ENCODE measurements around the gene EIF2A. TPM values are rescaled to one million over a fixed set of nuclear protein-coding genes. Genes with fewer than 3 reads are reported as not detected.
A peak's percentile ranks its signal among the peaks of the same experiment; 100 is the strongest.

The EIF2A gene
- total and polyA plus RNA-seq, 2 of the 13 experiments (the other 11 are each of a cell fraction or from before 2014, with no cell fraction given) = 124 to 139 TPM

DNA sequence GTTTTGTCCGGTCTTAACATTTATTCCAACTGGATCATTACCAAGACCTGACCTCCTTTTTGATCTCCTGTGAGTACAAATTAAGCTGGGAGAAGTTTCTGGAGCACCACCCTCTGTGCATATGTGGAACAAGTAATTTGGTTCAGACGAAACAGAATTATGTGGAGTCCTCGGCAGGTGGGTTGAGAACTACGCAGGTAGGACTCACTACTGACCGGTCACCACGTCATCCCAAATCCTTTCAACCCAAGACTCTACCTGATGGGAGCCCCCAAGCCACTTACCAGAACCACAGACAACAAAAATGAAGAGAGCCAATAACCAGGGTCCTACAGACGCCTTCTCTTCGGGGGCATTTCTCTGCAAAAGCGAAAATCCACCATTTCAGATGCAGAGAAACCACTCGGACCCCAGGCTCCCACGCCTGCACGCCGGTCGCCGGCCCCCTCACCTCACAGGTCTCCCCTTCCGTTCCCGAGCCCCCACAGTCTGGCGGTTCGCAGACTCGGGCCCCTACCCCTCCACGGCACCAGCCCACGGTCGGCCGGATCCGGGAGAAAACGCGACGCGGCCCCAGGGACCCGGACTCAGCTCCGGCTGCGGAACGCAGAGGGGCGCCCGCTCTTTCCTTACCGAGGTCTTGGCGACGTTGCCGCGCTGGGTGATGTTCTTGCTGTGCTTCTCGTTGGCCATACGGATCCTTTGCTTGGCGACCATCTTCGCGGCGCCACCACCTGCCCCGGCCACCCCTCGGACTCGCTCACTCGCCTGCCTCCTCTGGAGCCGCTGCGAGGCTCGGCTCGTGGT, 965 bp upstream of the EIF2A start (continued):
- TF ChIP-seq, protein P1, sequence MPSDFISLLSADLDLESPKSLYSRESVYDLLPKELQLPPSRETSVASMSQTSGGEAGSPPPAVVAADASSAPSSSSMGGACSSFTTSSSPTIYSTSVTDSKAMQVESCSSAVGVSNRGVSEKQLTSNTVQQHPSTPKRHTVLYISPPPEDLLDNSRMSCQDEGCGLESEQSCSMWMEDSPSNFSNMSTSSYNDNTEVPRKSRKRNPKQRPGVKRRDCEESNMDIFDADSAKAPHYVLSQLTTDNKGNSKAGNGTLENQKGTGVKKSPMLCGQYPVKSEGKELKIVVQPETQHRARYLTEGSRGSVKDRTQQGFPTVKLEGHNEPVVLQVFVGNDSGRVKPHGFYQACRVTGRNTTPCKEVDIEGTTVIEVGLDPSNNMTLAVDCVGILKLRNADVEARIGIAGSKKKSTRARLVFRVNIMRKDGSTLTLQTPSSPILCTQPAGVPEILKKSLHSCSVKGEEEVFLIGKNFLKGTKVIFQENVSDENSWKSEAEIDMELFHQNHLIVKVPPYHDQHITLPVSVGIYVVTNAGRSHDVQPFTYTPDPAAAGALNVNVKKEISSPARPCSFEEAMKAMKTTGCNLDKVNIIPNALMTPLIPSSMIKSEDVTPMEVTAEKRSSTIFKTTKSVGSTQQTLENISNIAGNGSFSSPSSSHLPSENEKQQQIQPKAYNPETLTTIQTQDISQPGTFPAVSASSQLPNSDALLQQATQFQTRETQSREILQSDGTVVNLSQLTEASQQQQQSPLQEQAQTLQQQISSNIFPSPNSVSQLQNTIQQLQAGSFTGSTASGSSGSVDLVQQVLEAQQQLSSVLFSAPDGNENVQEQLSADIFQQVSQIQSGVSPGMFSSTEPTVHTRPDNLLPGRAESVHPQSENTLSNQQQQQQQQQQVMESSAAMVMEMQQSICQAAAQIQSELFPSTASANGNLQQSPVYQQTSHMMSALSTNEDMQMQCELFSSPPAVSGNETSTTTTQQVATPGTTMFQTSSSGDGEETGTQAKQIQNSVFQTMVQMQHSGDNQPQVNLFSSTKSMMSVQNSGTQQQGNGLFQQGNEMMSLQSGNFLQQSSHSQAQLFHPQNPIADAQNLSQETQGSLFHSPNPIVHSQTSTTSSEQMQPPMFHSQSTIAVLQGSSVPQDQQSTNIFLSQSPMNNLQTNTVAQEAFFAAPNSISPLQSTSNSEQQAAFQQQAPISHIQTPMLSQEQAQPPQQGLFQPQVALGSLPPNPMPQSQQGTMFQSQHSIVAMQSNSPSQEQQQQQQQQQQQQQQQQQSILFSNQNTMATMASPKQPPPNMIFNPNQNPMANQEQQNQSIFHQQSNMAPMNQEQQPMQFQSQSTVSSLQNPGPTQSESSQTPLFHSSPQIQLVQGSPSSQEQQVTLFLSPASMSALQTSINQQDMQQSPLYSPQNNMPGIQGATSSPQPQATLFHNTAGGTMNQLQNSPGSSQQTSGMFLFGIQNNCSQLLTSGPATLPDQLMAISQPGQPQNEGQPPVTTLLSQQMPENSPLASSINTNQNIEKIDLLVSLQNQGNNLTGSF (CRISPR knock-in tag; IDR thresholded peaks at IDR 0.05) = peak; percentile 45; the same call in 1 of the 2 replicates
- TF ChIP-seq RBM22 (optimal IDR thresholded peaks at IDR 0.05; ENCODE audit: low read length) (no peak), FOXM1 (CRISPR knock-in tag; IDR thresholded peaks at IDR 0.05) (no peak), ZNF567 (CRISPR knock-in tag; IDR thresholded peaks at IDR 0.05; ENCODE audit: borderline replicate concordance) (no peak), ZNF7 (CRISPR knock-in tag; IDR thresholded peaks at IDR 0.05) (no peak), ZNF605 (CRISPR knock-in tag; IDR thresholded peaks at IDR 0.05) (no peak), ZNF232 (CRISPR knock-in tag; IDR thresholded peaks at IDR 0.05; ENCODE audit: borderline replicate concordance) (0 out of 2 replicates have a peak, but pooled peaks have one; percentile 17), BRCA1 (CRISPR knock-in tag; IDR thresholded peaks at IDR 0.05) (no peak), ZNF263 (CRISPR knock-in tag; IDR thresholded peaks at IDR 0.05) (no peak)
- TF ChIP-seq, protein P2, sequence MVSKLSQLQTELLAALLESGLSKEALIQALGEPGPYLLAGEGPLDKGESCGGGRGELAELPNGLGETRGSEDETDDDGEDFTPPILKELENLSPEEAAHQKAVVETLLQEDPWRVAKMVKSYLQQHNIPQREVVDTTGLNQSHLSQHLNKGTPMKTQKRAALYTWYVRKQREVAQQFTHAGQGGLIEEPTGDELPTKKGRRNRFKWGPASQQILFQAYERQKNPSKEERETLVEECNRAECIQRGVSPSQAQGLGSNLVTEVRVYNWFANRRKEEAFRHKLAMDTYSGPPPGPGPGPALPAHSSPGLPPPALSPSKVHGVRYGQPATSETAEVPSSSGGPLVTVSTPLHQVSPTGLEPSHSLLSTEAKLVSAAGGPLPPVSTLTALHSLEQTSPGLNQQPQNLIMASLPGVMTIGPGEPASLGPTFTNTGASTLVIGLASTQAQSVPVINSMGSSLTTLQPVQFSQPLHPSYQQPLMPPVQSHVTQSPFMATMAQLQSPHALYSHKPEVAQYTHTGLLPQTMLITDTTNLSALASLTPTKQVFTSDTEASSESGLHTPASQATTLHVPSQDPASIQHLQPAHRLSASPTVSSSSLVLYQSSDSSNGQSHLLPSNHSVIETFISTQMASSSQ (IDR thresholded peaks at IDR 0.05; ENCODE audit: low read depth) = no peak; the same call in 1 of the 2 replicates
- TF ChIP-seq, protein P2 (CRISPR knock-in tag; IDR thresholded peaks at IDR 0.05; ENCODE audit: borderline replicate concordance) = no peak
- TF ChIP-seq, protein P3, sequence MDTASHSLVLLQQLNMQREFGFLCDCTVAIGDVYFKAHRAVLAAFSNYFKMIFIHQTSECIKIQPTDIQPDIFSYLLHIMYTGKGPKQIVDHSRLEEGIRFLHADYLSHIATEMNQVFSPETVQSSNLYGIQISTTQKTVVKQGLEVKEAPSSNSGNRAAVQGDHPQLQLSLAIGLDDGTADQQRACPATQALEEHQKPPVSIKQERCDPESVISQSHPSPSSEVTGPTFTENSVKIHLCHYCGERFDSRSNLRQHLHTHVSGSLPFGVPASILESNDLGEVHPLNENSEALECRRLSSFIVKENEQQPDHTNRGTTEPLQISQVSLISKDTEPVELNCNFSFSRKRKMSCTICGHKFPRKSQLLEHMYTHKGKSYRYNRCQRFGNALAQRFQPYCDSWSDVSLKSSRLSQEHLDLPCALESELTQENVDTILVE (CRISPR knock-in tag; IDR thresholded peaks at IDR 0.05) = no peak; the same call in 1 of the 2 replicates
- TF ChIP-seq, protein P4, sequence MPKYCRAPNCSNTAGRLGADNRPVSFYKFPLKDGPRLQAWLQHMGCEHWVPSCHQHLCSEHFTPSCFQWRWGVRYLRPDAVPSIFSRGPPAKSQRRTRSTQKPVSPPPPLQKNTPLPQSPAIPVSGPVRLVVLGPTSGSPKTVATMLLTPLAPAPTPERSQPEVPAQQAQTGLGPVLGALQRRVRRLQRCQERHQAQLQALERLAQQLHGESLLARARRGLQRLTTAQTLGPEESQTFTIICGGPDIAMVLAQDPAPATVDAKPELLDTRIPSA (CRISPR knock-in tag; IDR thresholded peaks at IDR 0.05; ENCODE audit: borderline replicate concordance) = no peak
- TF ChIP-seq, protein P5, sequence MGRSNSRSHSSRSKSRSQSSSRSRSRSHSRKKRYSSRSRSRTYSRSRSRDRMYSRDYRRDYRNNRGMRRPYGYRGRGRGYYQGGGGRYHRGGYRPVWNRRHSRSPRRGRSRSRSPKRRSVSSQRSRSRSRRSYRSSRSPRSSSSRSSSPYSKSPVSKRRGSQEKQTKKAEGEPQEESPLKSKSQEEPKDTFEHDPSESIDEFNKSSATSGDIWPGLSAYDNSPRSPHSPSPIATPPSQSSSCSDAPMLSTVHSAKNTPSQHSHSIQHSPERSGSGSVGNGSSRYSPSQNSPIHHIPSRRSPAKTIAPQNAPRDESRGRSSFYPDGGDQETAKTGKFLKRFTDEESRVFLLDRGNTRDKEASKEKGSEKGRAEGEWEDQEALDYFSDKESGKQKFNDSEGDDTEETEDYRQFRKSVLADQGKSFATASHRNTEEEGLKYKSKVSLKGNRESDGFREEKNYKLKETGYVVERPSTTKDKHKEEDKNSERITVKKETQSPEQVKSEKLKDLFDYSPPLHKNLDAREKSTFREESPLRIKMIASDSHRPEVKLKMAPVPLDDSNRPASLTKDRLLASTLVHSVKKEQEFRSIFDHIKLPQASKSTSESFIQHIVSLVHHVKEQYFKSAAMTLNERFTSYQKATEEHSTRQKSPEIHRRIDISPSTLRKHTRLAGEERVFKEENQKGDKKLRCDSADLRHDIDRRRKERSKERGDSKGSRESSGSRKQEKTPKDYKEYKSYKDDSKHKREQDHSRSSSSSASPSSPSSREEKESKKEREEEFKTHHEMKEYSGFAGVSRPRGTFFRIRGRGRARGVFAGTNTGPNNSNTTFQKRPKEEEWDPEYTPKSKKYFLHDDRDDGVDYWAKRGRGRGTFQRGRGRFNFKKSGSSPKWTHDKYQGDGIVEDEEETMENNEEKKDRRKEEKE (IDR thresholded peaks at IDR 0.05) = no peak
